ENCODE results near the gene LCN6. TPM values are rescaled to one million over a fixed set of nuclear protein-coding genes. Genes with fewer than 3 reads are reported as not detected.

The LCN6 gene
- total and polyA plus RNA-seq, 2 of the 13 experiments (the other 11 are each of a cell fraction or from before 2014, with no cell fraction given), result not detected

GRCh38 chr9:136697821-136698526 lies 50.4 kb downstream of the LCN6 start (continued):
- TF ChIP-seq GRHL1 (CRISPR knock-in tag; conservative IDR thresholded peaks at IDR 0.05) (no peak), RARG (CRISPR knock-in tag; IDR thresholded peaks at IDR 0.05; ENCODE audit: low read depth) (no peak), ZNF678 (CRISPR knock-in tag; IDR thresholded peaks at IDR 0.05) (no peak), SATB2 (CRISPR knock-in tag; IDR thresholded peaks at IDR 0.05) (no peak), ZBTB26 (CRISPR knock-in tag; IDR thresholded peaks at IDR 0.05; ENCODE audit: borderline replicate concordance) (no peak), HOXD1 (CRISPR knock-in tag; IDR thresholded peaks at IDR 0.05) (no peak), RXRA (CRISPR knock-in tag; IDR thresholded peaks at IDR 0.05) (peak; percentile 38; the same call in 1 of the 2 replicates), ZMAT3 (CRISPR knock-in tag; conservative IDR thresholded peaks at IDR 0.05) (no peak; the same call in 1 of the 2 replicates), MTERF4 (CRISPR knock-in tag; IDR thresholded peaks at IDR 0.05) (no peak), ZNF256 (CRISPR knock-in tag; conservative IDR thresholded peaks at IDR 0.05) (no peak), ZNF121 (CRISPR knock-in tag; IDR thresholded peaks at IDR 0.05) (no peak), ESRRA (CRISPR knock-in tag; IDR thresholded peaks at IDR 0.05; ENCODE audit: low read depth) (no peak; the same call in 1 of the 2 replicates), AHR (CRISPR knock-in tag; IDR thresholded peaks at IDR 0.05) (no peak), PPARG (CRISPR knock-in tag; conservative IDR thresholded peaks at IDR 0.05) (peak; percentile 83), ZNF616 (CRISPR knock-in tag; IDR thresholded peaks at IDR 0.05; ENCODE audit: low read depth) (no peak), PBX3 (CRISPR knock-in tag; IDR thresholded peaks at IDR 0.05; ENCODE audit: borderline replicate concordance) (no peak), ZNF740 (CRISPR knock-in tag; IDR thresholded peaks at IDR 0.05) (no peak), IRF2 (CRISPR knock-in tag; IDR thresholded peaks at IDR 0.05) (no peak), ZNF503 (CRISPR knock-in tag; IDR thresholded peaks at IDR 0.05) (peak; percentile 72), ZNF644 (CRISPR knock-in tag; IDR thresholded peaks at IDR 0.05; ENCODE audit: low read depth) (no peak), ZFP62 (CRISPR knock-in tag; IDR thresholded peaks at IDR 0.05) (no peak), CREB1 (IDR thresholded peaks at IDR 0.05) (no peak), CREB1 (CRISPR knock-in tag; IDR thresholded peaks at IDR 0.05) (peak; percentile 39), RELA (CRISPR knock-in tag; IDR thresholded peaks at IDR 0.05) (no peak), TBX3 (IDR thresholded peaks at IDR 0.05; ENCODE audit: borderline replicate concordance) (no peak)
